GOT3 (cell line): ENCODE data around the gene TIMM10B.
A peak's percentile ranks its signal among the peaks of the same experiment; 100 is the strongest.

Experiments
- DNase-seq: peaks from one replicate; lab custom pipeline; 2025; ENCODE audit warnings: mixed read lengths; lab: John Stamatoyannopoulos, UW

Gene TIMM10B

GRCh38 chr11:6472934-6473333 lies 8.4 kb upstream of the TIMM10B start:
- DNase-seq = no peak

DNA sequence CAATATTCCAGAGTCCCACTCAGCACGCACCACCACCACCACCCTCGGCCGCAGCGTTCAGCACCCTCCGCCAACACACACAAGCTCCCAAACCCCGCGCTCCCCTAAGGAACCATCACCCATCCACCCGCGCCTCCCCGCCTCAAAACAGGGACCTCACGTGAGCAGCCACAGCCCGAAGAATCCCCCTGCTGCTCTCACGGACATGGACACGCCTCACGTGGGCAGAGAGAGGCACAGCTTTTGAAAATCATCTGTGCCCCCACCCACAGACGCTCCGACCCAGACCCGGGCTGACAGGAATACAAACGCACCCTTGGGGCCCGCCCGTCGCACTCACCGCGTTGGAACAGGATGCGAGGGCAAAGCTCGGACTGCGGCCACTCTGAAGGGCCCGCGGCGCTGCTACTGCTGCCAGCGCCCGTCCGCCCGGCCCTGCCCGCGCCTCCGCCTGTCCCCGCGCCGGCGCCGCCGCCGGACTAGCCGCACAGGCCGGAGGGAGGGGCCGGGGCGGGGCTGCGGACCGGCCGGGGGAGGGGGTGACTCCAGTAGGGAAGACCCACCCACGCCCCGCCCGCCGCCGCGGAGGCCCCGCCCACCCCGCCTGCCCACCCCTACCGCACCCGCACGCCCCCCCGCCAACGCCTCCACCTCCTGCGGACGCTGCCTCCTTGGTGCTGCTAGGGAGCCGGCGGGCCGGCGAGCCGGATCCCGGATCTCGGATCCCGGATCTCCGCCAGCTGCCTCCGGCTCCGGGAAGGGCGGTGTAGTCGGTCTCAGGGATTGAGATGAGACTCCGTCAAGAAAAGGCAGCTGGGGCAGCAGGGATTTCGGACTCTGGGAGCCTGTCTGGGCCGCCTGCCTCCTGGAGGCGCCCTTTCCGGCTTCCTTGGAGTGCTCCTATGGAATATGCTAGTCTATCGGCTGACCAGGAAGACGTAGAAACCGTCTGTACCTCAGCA lies 7.6 kb upstream of the TIMM10B start, which contains the start of gene TRIM3:
TRIM3 (minus strand) TSS at position 491 of the 962 bp plus-strand sequence. CDS start 8,246 bp downstream, outside the sequence.
- DNase-seq = peak; percentile 10

DNA sequence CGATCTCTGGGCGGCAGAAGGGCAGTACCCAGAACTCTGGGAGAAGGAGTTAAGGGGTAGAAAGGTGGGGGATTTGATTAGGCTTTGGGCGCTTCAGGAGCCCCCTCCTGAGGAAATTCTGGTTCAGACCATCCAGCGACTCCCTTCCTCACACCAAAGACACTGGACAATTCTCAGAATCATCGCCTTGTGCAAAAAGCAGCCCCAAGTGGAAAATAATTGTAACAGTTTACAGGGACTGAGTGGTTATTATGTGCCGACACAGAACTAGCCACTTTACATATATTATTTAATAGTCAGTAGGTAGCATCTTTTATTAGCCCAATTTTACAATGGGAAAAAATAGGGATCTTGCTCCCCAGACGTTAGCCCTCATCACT lies 6.9 kb upstream of the TIMM10B start:
- no peak for DNase-seq

- DNase-seq = no peak
These were observed 6.3 kb upstream of the TIMM10B start for GRCh38 chr11:6474806-6475500.

DNA sequence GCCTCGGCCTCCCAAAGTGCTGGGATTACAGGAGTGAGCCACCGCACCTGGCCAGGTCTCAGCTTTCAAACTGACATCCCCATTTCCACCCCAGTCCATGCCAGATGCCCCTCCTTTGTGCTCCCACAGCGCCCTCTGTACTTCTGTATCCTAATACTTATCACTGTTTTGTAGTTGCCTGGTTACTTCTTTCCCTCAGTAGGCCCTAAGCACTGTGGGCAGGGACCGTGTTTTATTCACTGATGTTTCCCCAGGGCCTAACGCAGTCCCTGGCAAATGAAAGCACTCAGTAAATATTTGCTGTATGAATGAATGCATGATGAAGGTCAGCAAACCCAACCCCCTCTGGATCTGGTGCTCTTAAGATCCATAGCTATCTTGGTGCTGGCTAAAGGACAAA lies 5.4 kb upstream of the TIMM10B start:
- DNase-seq = no peak

DNA sequence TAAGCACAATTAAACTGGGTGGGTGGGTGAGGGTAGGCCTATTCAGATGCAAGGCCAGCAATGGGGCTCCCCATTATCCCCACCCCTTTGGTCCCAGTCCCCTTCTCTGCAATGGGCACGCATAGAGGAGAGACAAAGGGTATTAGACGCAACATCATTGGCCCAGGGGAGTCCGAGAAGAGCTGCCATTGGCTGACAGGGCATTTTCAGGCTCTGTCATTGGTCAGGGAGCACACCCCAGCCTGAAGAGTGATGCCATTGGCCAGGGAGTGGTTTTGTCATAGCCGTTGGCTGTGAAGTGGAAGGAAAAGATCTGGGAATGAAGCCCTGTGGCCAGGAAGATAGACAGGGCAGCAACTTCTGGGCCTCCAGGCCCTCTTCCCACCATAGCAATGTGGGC lies 4.7 kb upstream of the TIMM10B start:
- no peak for DNase-seq

GRCh38 chr11:6480299-6480914 lies 894 bp upstream of the TIMM10B start:
- no peak for DNase-seq

GRCh38 chr11:6481924-6482275 lies 599 bp downstream of the TIMM10B start:
- no peak for DNase-seq

GRCh38 chr11:6482441-6482840 lies 1.1 kb downstream of the TIMM10B start:
- no peak for DNase-seq

DNA sequence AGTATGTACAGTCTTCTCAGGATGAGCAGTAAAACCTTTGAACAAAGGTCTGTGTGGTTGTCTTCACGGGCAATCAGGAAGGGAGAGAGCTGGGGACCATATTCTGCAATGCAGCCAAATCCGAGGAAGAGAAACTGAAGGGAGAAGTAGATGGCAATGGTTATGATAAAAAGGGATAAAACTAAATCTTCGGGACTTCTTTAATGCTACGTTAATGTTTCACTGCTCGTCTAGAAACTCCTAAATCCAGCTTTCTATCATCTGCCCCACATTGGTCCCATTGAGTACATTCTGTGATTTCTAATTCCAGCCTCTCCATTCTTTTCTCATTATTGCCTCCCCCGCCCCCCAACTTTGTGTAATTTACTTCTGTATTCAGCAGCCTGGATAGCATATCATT lies 1.7 kb downstream of the TIMM10B start:
- DNase-seq = no peak

DNA sequence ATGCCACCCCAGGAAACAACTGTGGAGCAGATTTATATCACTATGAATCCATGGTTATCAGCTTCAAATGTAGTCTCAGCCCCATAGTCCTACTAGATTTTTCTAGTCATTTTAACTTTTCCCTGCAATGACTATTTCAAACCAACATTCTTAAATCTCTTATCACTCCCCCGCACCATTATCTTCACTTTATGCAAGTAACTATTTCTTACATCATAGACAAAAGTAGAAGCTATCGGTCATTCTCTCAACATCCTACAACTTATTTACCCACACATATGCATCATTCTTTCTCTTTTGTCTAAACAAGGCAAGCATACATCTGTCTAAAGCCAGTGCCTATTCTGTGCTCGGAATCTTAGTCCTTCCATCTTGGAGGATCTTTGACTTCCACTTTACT lies 4.4 kb downstream of the TIMM10B start:
- no peak for DNase-seq

DNA sequence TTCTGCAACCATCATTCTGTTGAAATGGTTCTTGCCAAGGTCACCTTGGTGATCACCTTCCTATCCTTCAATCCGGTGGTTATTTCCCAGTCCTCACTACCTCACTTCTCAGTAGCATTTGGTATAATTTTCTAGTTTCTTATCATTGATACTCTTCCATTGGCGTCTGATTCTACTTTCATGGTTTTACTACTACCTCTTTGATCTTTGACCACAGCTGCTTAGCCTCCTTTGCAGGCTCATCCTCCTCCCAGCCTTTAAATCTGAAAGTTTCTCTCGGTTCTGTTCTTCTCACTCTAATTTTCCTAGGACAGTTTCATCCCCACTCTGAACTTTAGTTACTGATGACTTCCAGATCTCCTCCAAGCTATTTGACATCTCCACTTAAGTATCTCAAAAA lies 5.0 kb downstream of the TIMM10B start:
- no peak for DNase-seq

GRCh38 chr11:6486938-6487337 lies 5.6 kb downstream of the TIMM10B start:
- no peak for DNase-seq

GRCh38 chr11:6488342-6488741 lies 7.0 kb downstream of the TIMM10B start:
- no peak for DNase-seq

DNA sequence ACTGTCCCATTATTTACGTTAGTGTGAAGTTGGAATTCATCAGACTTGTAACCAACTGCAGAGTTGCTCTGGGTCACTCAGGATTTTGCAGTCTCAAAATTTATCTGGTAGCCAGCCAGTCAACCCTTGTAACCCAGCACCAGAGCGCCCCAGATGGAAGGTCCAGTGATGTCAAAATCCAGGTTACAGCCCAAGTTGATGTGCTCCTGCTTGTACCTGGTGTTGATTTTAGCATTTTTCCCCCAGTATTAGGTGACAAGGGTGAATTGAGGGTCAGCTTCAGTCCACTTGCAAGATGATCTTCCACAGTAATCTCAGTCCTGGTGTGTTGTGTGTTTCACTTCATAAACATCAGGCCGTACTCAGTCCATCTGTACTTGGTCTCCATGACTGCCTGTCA lies 7.5 kb downstream of the TIMM10B start:
- no peak for DNase-seq

- DNase-seq = no peak
These were observed 8.0 kb downstream of the TIMM10B start for GRCh38 chr11:6489306-6489705.

DNA sequence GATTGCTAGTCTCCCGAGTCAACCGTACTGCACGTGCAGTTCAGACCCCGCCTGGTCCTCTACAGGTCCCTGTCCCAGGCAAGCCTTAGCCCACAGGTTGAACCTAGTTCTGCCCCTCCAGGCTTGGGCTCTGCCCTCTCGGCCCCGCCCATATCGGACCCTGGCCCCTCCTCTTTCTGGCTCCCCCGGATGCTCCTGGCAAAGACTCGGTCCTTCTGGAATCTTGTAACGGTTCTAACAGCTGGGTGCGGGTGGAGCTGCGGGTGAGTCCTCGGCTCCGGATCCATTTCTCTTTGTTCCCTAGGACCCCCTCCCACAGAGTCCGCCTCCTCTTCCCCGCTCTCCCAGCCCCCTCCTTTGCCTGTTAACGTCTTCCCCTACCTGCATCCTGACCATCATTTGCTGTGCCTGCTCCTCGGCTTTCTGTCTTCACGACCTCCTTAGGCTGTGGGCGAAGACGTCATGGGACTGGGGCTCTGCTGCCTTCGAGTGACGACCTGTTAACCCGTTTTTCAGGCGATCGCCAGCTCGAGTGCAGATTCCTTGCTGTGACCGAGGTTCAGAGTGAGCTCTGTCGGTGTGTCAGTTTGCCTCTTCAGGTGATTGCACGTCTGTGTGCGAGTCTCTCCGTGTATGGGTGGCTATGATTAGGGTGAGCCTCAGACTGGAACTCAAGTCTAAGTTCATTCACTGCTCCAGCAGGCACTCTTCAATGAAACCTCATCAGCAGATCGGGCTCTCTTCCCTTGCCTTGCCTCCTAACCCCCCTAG lies 16.0 kb downstream of the TIMM10B start, which contains the start of gene DNHD1:
DNHD1 (plus strand) TSS at position 212 of the 771 bp plus-strand sequence. CDS start 936 bp downstream, outside the sequence.
- no peak for DNase-seq

DNA sequence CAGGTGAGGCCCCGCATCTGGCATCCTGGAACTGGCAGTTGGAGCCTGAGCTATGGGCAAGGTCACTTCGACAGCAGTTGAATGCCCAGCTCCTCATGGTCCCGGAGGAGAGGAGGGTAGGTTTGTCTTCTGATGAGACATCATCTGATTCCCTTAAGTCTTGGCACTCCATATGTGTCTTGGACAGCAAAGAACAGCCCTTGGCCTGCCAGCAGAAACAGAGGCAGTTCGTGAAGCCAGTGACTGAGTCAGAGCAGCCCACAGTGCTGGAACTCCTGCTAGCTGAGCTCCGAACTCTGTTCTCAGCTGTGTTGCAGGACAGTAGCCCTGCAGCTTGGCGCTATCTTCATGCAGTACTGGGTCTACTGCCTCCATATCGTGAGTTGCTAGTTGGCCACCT lies 16.8 kb downstream of the TIMM10B start:
- no peak for DNase-seq

DNA sequence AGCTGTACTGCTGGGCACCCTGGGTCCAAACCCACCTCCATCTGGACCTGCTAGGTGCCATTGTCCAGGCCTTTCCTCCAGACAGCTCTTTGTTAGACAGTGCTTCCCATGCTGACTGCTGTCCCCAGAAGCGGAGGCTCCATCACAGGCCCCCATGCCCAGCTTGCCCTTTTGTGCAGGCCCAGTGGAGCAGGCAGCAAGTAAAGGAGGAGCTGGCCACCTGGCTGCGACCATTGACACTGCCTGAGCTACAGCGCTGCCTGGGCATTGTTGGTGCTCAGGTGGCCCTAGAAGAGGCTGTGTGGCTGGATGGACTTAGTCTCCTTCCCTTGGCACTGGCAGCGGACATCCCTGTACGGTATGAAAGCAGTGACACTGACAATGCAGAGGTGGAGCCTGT lies 17.2 kb downstream of the TIMM10B start:
- DNase-seq = no peak

- DNase-seq = no peak
These were observed 21.1 kb downstream of the TIMM10B start for GRCh38 chr11:6502382-6502781.

DNA sequence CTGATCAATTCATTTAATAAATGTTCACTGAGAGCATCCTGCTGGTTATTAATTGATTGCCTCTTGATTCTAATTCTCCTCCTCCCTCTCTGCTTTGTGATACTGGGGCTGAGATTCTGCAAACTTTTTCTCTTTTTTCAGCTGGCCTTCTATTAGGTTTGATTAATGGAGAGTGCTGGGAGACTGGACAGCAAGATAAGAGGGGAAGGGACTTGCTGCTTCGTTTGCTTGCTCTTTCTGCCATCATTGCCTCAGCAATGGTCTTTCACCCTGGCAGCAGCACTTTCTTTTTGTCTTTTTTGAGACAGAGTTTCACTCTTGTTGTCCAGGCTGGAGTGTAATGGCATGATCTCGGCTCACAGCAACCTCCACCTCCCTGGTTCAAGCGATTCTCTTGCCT lies 22.9 kb downstream of the TIMM10B start:
- DNase-seq = no peak
